Measurements from ENCODE around the gene SETDB2. TPM values are rescaled to one million over a fixed set of nuclear protein-coding genes. Genes with fewer than 3 reads are reported as not detected.

SETDB2 gene
- total RNA-seq, 6 experiments from 2014 or later: 3.7 to 6.7 (median 4.6) TPM

DNA sequence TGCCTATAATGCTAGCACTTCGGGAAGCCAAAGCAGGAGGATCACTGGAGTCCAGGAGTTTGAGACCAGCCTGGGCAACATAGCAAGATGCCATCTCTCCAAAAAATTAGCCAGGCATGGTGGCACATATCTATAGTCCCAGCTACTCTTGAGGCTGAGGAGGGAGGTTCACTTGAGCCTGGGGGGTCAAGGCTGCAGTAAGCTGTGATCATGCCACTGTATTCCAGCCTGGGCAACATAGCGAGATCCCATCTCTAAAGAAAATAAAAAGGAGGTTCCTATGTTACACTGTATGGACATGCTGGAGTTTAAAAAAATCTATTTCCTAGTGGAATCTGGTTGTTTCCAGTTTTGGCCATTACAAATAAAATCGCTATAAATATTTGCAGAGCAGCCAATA, 2.8 kb upstream of the SETDB2 start:
- no peaks in the 10 kb centered on the region for H3K9me3 ChIP-seq
- WGBS (ENCODE audit: insufficient coverage, low coverage, low lambda C conversion rate, missing lambda C conversion rate): 100% methylated on average over 3 of the region's 3 CpGs

DNA sequence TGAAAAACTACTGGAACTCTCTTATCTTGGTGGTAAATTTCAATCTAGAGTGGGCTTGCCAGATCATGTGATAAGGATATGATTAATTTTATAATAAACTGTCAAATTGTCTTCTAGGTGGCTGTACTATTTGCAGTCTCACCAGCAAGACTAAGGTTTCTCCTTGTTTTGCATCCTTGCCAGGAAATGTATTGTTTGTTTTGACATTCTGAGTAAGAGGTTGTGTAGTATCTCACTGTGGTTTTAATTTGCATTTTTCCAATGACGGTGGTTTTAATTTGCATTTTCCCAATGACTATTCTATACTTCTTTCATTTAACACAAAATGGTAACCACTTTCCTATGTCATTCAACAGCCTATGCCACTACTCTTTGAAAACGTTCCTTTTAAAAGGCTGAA, 2.2 kb upstream of the SETDB2 start:
- no peaks in the 10 kb centered on the region for H3K27me3 ChIP-seq
- no peak overlapping the region for H3K27ac ChIP-seq
- H3K36me3 ChIP-seq: no peaks in the 10 kb centered on the region
- no peak for DNase-seq
- WGBS (ENCODE audit: insufficient coverage, low coverage, low lambda C conversion rate, missing lambda C conversion rate): 89% methylated on average over 2 of the region's 2 CpGs
- intact Hi-C loops (cut with DNase I): loop anchor here in 1 of 2 donors (10.0 kb wide), 1 partner anchor 147 kb away; no protein-coding TSS in a partner anchor
- H3K4me3 ChIP-seq: no peak overlapping the region
- peaks cover 0 to 6% (median 0%) of the 10 kb centered on the region in 4 donors for H3K4me1 ChIP-seq
- no peak for ATAC-seq
- H3K9me3 ChIP-seq: no peaks in the 10 kb centered on the region
- TF ChIP-seq POLR2A (IDR thresholded peaks at IDR 0.05): no peak
- TF ChIP-seq, protein P1, sequence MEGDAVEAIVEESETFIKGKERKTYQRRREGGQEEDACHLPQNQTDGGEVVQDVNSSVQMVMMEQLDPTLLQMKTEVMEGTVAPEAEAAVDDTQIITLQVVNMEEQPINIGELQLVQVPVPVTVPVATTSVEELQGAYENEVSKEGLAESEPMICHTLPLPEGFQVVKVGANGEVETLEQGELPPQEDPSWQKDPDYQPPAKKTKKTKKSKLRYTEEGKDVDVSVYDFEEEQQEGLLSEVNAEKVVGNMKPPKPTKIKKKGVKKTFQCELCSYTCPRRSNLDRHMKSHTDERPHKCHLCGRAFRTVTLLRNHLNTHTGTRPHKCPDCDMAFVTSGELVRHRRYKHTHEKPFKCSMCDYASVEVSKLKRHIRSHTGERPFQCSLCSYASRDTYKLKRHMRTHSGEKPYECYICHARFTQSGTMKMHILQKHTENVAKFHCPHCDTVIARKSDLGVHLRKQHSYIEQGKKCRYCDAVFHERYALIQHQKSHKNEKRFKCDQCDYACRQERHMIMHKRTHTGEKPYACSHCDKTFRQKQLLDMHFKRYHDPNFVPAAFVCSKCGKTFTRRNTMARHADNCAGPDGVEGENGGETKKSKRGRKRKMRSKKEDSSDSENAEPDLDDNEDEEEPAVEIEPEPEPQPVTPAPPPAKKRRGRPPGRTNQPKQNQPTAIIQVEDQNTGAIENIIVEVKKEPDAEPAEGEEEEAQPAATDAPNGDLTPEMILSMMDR (IDR thresholded peaks at IDR 0.05): no peak

More for the DNA sequence above, 2.8 kb upstream of the SETDB2 start:
- DNase-seq: no peak
- no peaks in the 10 kb centered on the region for H3K27me3 ChIP-seq
- TF ChIP-seq, protein P1 (IDR thresholded peaks at IDR 0.05): no peak
- no peak for TF ChIP-seq POLR2A (IDR thresholded peaks at IDR 0.05)
- no peaks in the 10 kb centered on the region for H3K36me3 ChIP-seq
- peaks cover 0 to 6% (median 0%) of the 10 kb centered on the region in 4 donors for H3K4me1 ChIP-seq
- no peak overlapping the region for H3K27ac ChIP-seq
- H3K4me3 ChIP-seq: no peak overlapping the region
- intact Hi-C loops (cut with DNase I): loop anchor here in 1 of 2 donors (10.0 kb wide), 1 partner anchor 147 kb away; no protein-coding TSS in a partner anchor
- ATAC-seq: no peak

DNA sequence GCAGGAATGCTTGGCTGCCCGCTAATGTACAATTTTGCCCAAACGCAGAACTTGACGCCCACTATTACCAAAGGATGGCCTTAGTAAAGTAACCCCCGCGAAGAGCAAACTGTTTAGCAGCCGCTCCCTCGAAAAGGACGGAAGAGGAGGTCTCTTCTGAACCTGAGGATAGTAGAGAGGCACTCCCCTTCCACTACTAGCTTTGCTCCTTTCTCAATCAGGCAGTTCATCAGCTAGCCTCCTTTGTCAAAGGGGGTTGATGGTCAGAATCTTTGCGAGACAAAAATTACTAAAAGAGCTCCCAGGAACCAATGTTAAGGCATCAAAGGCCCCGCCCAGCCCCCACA, 744 bp upstream of the SETDB2 start:
- no peaks in the 10 kb centered on the region for H3K36me3 ChIP-seq
- no peaks in the 10 kb centered on the region for H3K27me3 ChIP-seq
- intact Hi-C loops (cut with DNase I): loop anchor here in 1 of 2 donors (10.0 kb wide), 1 partner anchor 149 kb away; no protein-coding TSS in a partner anchor
- peaks cover 0 to 10% (median 0%) of the 10 kb centered on the region in 4 donors for H3K4me1 ChIP-seq
- 5% methylated on average over 10 of the region's 10 CpGs for WGBS (ENCODE audit: insufficient coverage, low coverage, low lambda C conversion rate, missing lambda C conversion rate)
- no peaks in the 10 kb centered on the region for H3K9me3 ChIP-seq
- H3K4me3 ChIP-seq: peak overlapping the region; percentile 44 to 85 (median 74)
- peak overlapping the region; percentile 63 to 69 (median 66) for H3K27ac ChIP-seq
- TF ChIP-seq POLR2A (IDR thresholded peaks at IDR 0.05): no peak
- peak in 3 of 4 donors; percentile 2 to 10 (median 5) for ATAC-seq
- no peak for DNase-seq

DNA sequence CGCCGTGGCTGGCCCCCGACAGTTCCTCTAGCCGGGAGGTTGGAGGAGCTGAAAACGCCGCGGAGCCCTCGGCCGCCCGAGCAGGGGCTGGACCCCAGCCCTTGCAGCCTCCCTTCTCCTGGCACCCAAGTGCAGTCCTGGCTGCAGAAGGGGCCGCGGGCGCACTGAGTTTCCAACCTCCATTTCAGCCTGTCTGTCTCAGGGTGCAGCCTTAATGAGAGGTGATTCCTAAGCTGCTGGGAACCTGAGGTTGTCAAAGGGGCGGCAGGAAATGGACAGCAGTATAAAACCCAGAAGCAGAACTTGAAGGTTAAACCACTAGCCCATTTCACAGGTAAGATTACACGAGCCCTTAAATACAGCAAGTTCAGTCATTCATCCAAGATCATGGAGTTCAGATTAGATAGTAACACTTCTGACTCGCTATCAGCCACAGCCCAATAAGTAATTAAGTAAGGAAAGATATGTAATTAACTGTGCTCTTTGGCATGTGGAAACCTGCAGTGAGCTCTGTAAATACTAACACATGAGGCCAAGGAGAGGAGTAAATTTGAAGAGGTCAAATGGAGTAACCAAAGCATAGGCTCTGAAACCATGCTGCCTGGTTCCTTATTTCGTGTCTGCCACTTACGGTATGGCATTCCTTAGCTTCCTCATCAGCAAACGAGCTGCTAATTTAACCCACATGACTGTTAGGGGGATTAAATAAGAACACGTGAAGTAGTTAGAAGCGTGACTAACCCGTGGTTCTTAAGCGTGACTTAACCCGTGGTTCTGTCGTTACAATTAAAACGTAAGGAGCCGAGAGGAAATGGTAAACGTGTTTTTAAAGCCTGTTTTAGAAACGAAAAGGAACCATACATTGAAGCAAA, 686 bp downstream of the SETDB2 start:
- Histone ChIP-seq H3K27ac (peak overlapping the region; percentile 84 to 92 (median 91)), H3K4me1 (peaks cover 0 to 11% (median 0%) of the 10 kb centered on the region in 4 donors), H3K36me3 (no peaks in the 10 kb centered on the region), H3K4me3 (peak overlapping the region; percentile 73 to 85 (median 74)), H3K9me3 (no peaks in the 10 kb centered on the region), H3K27me3 (no peaks in the 10 kb centered on the region)
- under 1% methylated on average over 19 of the region's 29 CpGs for WGBS (ENCODE audit: insufficient coverage, low coverage, low lambda C conversion rate, missing lambda C conversion rate)
- no peak for DNase-seq
- ATAC-seq: peak in 3 of 4 donors; percentile 3 to 15 (median 11)
- intact Hi-C loops (cut with DNase I): loop anchor here in 1 of 2 donors (10.0 kb wide), 1 partner anchor 150 kb away; no protein-coding TSS in a partner anchor
- TF ChIP-seq POLR2A (IDR thresholded peaks at IDR 0.05): peak; percentile 52
- TF ChIP-seq, protein P1 (IDR thresholded peaks at IDR 0.05): no peak

DNA sequence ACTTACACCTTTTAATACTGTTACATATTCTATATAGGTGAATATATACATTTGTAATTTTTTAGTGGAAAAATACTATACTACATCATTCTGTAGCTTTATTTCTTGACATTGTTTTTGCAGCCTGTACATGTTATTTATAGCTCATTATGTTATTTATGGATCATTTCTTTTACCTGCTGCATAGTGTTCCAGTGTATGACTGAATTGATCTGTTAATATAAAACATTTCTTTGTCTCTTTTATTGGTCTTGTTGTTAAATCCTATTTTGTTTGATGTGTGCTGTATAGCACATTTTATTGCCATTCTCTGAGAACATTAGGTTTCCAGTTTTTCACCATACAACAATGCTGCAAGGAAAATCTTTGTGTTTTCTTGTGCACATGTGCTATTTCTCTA, 2.4 kb downstream of the SETDB2 start:
- H3K27me3 ChIP-seq: no peaks in the 10 kb centered on the region
- DNase-seq (no peak), ATAC-seq (no peak)
- H3K27ac ChIP-seq: no peak overlapping the region
- H3K4me3 ChIP-seq: no peak overlapping the region
- H3K9me3 ChIP-seq: no peaks in the 10 kb centered on the region
- H3K4me1 ChIP-seq: peaks cover 0 to 11% (median 0%) of the 10 kb centered on the region in 4 donors
- TF ChIP-seq POLR2A (IDR thresholded peaks at IDR 0.05): no peak
- TF ChIP-seq, protein P1 (IDR thresholded peaks at IDR 0.05): no peak
- intact Hi-C loops (cut with DNase I): loop anchor here in 1 of 2 donors (10.0 kb wide), 1 partner anchor 152 kb away; no protein-coding TSS in a partner anchor
- H3K36me3 ChIP-seq: no peaks in the 10 kb centered on the region
